Thyroid gland (tissue), 4 donors: Measurements from ENCODE around the gene MYL10.

Experiments used
- POLR2A ChIP-seq, 2 donors: fragments of 450-650 bp; IDR thresholded peaks; one replicate each; pipeline ENCODE4 v1.6.1; 2017; ENCODE audit warnings: antibody characterized with exemption in 2 of 2, mild to moderate bottlenecking in 2 of 2, moderate library complexity in 1 of 2
- TF ChIP-seq, protein P1 (sequence below), 6 experiments: fragments of 200-600 bp in 3 of 6; fragments of 450-650 bp in 3 of 6; sonication (generic) in 3 of 6; IDR thresholded peaks; one replicate each; pipeline ENCODE4 v1.5.1; 2016 to 2019; ENCODE audit warnings: antibody characterized with exemption in 6 of 6, mild to moderate bottlenecking in 2 of 6, inconsistent platforms in 1 of 6, moderate library complexity in 1 of 6

DNA sequence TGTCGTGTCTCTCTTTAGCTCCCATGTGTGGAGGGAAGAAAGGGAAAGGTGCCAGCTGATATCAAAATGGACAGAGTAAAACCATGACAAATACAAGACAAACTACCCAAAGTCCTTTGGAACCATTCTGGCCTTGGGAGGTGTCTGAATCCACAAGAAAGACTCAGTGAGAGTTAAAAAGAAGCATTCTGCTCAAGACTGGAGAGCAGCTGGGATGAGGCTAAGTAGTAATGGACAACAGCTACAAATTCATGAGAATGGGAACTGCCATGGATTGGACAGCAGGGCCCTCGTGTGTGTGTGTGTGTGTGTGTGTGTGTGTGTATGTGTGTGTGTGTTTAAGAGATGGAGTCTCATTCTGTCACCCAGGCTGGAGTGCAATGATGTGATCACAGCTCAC, 39.6 kb upstream of the MYL10 start:
- TF ChIP-seq, protein P1, sequence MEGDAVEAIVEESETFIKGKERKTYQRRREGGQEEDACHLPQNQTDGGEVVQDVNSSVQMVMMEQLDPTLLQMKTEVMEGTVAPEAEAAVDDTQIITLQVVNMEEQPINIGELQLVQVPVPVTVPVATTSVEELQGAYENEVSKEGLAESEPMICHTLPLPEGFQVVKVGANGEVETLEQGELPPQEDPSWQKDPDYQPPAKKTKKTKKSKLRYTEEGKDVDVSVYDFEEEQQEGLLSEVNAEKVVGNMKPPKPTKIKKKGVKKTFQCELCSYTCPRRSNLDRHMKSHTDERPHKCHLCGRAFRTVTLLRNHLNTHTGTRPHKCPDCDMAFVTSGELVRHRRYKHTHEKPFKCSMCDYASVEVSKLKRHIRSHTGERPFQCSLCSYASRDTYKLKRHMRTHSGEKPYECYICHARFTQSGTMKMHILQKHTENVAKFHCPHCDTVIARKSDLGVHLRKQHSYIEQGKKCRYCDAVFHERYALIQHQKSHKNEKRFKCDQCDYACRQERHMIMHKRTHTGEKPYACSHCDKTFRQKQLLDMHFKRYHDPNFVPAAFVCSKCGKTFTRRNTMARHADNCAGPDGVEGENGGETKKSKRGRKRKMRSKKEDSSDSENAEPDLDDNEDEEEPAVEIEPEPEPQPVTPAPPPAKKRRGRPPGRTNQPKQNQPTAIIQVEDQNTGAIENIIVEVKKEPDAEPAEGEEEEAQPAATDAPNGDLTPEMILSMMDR (IDR thresholded peaks at IDR 0.05): no peak
- TF ChIP-seq POLR2A (IDR thresholded peaks at IDR 0.05): no peak
